ENCODE results near the gene NAPB.
"Not testable (repeated sequence)": the region's sequence is repeated elsewhere in the genome, so short reads cannot be mapped to it uniquely, and the experiment has no call there.

Gene NAPB

DNA sequence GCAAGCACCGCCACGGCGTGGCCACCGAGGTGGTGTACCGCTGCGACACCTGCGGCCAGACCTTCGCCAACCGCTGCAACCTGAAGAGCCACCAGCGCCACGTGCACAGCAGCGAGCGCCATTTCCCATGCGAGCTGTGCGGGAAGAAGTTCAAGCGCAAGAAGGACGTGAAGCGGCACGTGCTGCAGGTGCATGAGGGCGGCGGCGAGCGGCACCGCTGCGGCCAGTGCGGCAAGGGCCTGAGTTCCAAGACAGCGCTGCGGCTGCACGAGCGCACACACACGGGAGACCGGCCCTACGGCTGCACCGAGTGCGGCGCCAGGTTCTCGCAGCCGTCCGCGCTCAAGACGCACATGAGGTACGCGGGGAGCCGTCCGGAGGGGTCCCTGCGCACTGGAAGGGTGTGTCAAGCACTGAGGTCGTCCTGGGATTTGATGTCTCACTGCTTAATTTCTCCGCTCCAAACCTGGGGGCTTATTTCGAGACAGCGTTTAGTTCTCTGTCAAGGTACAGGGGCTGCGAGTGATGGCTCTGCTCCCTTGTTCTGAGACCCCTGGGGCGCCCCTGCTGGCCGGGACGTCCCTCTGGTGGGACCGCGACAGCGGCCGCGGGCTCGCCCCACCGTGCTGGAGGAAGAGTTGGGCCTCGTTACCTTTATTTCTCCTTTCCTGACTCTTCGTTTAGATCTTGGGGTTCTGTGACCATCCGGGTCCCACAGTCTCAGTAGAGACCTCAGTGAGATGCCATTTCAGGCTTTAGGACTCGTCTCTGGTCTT, 55.7 kb downstream of the NAPB start:
- no peak for DNase-seq

DNA sequence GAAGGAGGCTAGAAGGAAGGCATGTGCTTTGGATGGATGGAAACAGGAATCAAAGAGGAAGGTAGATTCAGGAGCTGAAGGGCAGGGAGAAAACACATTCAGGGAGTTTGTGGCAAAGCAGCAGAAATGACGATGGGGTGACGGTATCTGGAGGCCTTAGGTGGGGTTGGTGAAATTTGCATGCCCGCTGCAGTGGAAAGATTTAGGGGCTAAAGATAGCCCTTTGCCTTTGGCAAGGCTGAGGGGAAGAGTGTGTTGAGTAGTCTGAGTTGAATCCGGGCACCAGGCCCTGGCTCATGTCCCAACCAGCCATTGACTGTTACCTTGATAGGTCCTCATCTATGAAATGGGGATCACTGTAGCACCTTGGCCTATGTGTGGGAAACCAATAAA, 58.0 kb downstream of the NAPB start:
- no peak for DNase-seq

GRCh38 chr20:23362392-23363256, 58.7 kb downstream of the NAPB start:
- no peak for DNase-seq

- peak; percentile 98 to 99 for DNase-seq
These were observed 59.6 kb downstream of the NAPB start, which contains the start of gene GZF1 for GRCh38 chr20:23361476-23362391. Gene GZF1, plus strand, starts transcription at chr20:23362182. Its CDS starts 2,202 bp downstream, at chr20:23364384.

GRCh38 chr20:23361119-23361475, 60.2 kb downstream of the NAPB start:
- DNase-seq, result no peak

- DNase-seq, result no peak
These were observed 60.8 kb downstream of the NAPB start for GRCh38 chr20:23360531-23360930.

DNA sequence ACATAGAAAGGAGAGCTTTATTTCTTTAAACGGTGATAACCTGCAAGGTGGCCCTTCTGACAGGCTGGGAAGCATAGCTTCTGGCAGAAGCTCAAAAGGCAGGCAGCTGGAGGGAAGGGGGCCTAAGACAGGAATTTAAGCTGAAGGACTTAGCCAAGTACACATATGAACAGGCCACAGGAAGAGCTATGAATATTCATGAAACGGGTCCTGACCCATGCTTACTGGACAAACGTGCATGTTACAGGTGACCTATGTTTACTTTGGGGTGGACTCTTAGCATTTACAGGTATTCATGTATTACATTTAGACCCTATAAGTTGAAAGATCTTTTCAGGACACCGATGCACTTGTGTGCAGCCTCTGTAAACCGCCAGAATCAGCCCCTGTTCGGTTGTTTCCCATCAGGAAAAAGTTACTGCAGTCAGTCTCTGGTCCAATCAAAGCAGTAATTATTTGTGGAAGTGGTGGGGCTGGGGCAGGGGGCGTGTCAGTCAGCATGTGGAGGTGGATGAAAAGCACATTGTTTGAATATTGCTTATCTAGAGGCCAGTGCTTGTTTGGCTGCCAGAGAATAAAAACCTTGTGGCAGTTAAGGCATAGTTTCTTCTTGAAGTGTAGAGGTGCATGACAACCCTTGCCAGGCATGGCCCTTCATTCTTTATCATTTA, 62.2 kb downstream of the NAPB start:
- no peak for DNase-seq

GRCh38 chr20:23358563-23358906, 62.8 kb downstream of the NAPB start:
- no peak for DNase-seq

GRCh38 chr20:23357767-23358562, 63.3 kb downstream of the NAPB start:
- DNase-seq, result peak; percentile 98 to 100

- no peak for DNase-seq
These were observed 65.1 kb downstream of the NAPB start for GRCh38 chr20:23356203-23356602.

- peak; percentile 40 to 47 for DNase-seq
These were observed 70.1 kb downstream of the NAPB start for GRCh38 chr20:23350904-23351838.

DNA sequence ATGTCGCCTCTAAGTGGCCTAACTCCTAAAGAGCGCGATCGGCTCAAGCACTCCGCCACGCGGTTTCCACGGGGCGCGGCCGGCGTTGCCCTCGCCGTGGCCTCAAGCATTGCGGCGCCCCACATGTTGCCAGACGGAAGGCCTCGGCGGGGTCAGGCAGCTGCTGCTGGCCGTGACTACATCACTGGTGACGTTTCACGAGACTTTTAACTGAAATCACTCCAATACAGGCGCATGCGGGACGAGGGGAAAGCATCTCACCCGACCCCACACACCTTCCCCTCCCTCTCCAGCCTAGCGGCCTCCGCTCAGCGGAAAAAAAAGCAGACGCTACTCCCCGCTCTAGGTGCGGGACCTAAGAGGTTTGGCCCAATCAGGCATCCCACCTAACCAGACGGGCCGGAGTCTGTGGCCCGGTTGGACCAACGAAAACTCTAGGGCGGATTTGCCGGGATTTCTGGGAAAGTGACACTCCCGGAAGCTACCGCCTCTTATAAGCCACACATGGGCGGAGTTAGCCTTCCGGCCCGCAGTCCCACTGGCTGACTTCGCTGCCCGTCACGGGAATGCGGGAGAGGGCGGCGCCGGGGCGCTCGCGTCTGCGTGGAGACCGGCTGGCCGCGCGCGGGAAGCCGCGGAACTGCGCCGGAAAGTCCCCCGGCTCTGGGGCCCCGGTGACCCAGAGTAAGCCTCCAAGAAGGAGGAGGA, 70.9 kb downstream of the NAPB start, which contains the start of gene NXT1:
NXT1 (plus strand) TSS at position 596 of the 708 bp plus-strand sequence. CDS start 3,251 bp downstream, outside the sequence.
- peak; percentile 92 to 96 for DNase-seq

DNA sequence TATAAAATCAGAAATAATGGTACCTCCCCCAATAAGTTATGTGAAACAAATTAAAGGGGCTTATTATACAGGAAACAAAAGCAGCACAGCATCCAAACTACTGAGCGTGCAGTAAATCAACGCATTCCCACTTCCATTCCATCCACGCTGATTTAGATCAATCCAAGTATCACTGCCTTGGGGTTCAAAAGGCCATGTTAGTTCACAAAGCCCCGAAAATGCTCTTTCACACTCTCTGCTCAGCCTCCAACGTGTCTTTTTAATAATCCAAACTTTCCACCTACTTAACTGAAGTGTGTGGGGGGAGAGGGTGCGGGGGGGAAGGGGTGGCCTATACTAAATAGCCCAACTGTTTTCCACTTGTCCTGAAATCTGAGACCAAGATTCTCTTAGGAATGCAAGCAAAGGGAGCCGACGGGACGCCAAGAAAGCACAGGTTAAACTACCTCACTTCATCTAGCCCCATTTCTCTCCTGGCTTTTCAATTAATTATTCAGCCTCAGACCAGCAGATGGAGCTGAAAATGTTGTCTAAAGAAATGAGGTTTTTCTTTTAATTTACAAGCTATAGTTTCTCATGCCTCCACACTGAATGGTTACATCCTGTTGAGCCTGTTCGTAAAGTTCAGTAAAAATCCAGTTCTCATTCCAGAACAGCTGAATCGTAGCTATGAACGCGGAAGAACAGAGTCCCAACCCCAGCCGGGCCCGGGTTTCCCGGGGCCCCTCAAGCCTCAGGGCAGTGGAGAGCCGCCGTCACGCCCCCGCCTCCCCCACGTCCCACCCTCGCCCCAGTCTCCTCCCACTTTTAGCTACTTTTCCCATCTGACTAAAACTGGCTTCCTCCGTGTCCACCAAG, 71.7 kb downstream of the NAPB start:
- DNase-seq, result peak in 1 of 2 donors; percentile 57

- DNase-seq, result not testable (repeated sequence)
These were observed 72.8 kb downstream of the NAPB start for GRCh38 chr20:23348510-23348909.

DNA sequence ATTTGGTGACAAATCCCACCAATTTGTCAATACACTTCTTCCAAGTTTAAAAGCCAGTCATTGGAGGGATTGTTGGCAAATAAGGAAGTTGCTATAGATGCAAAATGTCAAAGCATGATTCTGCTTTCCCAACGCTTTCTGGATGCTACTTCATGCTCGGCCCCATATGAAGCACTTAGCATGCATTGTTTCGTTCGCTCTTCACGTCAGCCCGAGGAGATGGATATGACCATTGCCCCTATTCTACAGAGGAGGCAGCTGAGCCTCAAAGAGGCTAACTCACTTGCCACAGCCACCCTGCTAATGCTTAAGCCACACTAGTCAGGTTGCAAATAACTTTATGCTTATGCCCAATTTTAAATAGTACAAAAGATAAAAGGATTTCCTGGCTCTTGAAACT, 73.5 kb downstream of the NAPB start:
- no peak for DNase-seq

GRCh38 chr20:23346002-23346401, 75.3 kb downstream of the NAPB start:
- DNase-seq, result no peak

- DNase-seq, result no peak
These were observed 77.0 kb downstream of the NAPB start for GRCh38 chr20:23344336-23344735.

- no peak for DNase-seq
These were observed 77.7 kb downstream of the NAPB start for GRCh38 chr20:23343590-23343989.

DNA sequence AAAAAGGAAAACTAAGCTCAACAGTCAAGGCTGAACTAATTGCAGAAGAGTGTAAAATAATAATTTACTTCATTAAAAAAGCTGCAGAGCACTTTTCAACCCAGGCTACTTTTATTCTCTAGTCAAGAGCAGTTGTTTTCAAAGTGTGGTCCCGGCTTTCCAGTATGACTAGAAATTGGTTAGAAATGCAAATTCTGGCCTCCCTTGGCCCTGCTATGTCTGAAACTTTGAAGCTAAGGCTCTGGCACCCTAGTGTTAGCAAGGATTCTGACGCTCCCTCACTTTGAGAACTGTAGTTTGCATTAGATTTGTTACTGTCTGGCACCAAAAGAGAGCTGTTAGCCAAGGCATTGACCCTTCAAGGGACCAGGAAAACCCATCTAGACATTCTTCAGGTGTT, 80.2 kb downstream of the NAPB start:
- no peak for DNase-seq
